H1 (cell line): ENCODE results near the gene PXDC1. TPM values are rescaled to one million over a fixed set of nuclear protein-coding genes. Genes with fewer than 3 reads are reported as not detected.

Experiments
- CTCF ChIA-PET: fragments of 300-600 bp; sonication (Branson Sonifier 250); formaldehyde crosslinking; loops from one replicate; lab custom pipeline; 2021; ENCODE audit not compliant: partially characterized antibody; lab: Charles Lee
- POLR2A ChIA-PET: fragments of 300-600 bp; sonication (Branson Sonifier 250); formaldehyde crosslinking; loops from one replicate; lab custom pipeline; 2021; ENCODE audit warnings: inconsistent platforms; ENCODE audit not compliant: partially characterized antibody; lab: Charles Lee
- DNase-seq, 2 experiments: peaks; one replicate each; pipeline versions ENCODE4 v3.0.0 to v3.0.0-alpha.2; 2010 to 2022; ENCODE audit warnings: low spot score in 2 of 2, low read depth in 1 of 2, mixed read lengths in 1 of 2
- FAIRE-seq: peaks from 2 replicates; lab custom pipeline; 2011; peaks lifted over from hg19 to GRCh38; lab: Jason Lieb, UNC
- H2AFZ ChIP-seq: 2 replicates; pipeline ENCODE4 v1.8.1; 2012; ENCODE audit warnings: low read length, inconsistent platforms
- H2AK5ac ChIP-seq: 2 replicates; pipeline ENCODE4 v1.6.1; 2013; ENCODE audit warnings: low read depth, low read length
- H2BK120ac ChIP-seq: replicated peaks from 2 replicates; pipeline ENCODE3; 2013; ENCODE audit warnings: low read depth, low read length, inconsistent platforms
- H2BK12ac ChIP-seq: 2 replicates; pipeline ENCODE4 v1.6.1; 2013; ENCODE audit warnings: low read depth, low read length
- H2BK15ac ChIP-seq: 2 replicates; pipeline ENCODE4 v1.6.1; 2013; ENCODE audit warnings: low read length
- H2BK20ac ChIP-seq: 2 replicates; pipeline ENCODE4 v1.6.1; 2013; ENCODE audit warnings: low read length
- H2BK5ac ChIP-seq: 2 replicates; pipeline ENCODE4 v1.6.1; 2013; ENCODE audit warnings: low read depth, low read length
- H3K14ac ChIP-seq: 2 replicates; pipeline ENCODE4 v1.6.1; 2013; ENCODE audit warnings: inconsistent platforms; ENCODE audit not compliant: insufficient read length
- H3K18ac ChIP-seq: 2 replicates; pipeline ENCODE4 v1.6.1; 2013; ENCODE audit warnings: low read length; ENCODE audit errors: extremely low read depth
- H3K23ac ChIP-seq: 2 replicates; pipeline ENCODE4 v1.6.1; 2013; ENCODE audit warnings: inconsistent platforms; ENCODE audit not compliant: insufficient read length
- H3K23me2 ChIP-seq: 2 replicates; pipeline ENCODE4 v1.6.1; 2013; ENCODE audit warnings: low read depth, low read length
- H3K27ac ChIP-seq: 2 replicates; pipeline ENCODE4 v1.6.1; 2011; ENCODE audit warnings: low read depth, low read length, inconsistent platforms
- H3K27me3 ChIP-seq, 4 experiments: replicated peaks in 1 of 4; 1 replicate in 1 of 4; 2 replicates in 3 of 4; pipeline versions ENCODE4 v1.6.1 to v1.8.1; 2011 to 2013; ENCODE audit warnings: low read length in 3 of 4, mild to moderate bottlenecking in 3 of 4, inconsistent platforms in 2 of 4, mixed read lengths in 2 of 4, moderate library complexity in 1 of 4; ENCODE audit not compliant: control insufficient read depth in 3 of 4, insufficient read depth in 3 of 4; ENCODE audit errors: extremely low read depth in 1 of 4
- H3K36me3 ChIP-seq, 4 experiments: 2 replicates each; pipeline versions ENCODE4 v1.6.1 to v1.8.1; 2011 to 2013; ENCODE audit warnings: mild to moderate bottlenecking in 4 of 4, low read length in 3 of 4, moderate library complexity in 2 of 4, control low read depth in 1 of 4, inconsistent platforms in 1 of 4; ENCODE audit not compliant: insufficient read depth in 4 of 4, control insufficient read depth in 2 of 4
- H3K4ac ChIP-seq: replicated peaks from 2 replicates; pipeline ENCODE3; 2013; ENCODE audit warnings: low read length, low read depth, mixed read lengths, inconsistent platforms; ENCODE audit not compliant: insufficient read length
- H3K4me1 ChIP-seq, 4 experiments: replicated peaks in 1 of 4; 1 replicate in 1 of 4; 2 replicates in 3 of 4; pipeline versions ENCODE4 v1.6.1 to v1.8.1; 2011 to 2013; ENCODE audit warnings: low read length in 3 of 4, inconsistent platforms in 2 of 4, mixed read lengths in 1 of 4; ENCODE audit not compliant: insufficient read depth in 4 of 4, control insufficient read depth in 3 of 4
- H3K4me2 ChIP-seq, 2 experiments: 2 replicates each; pipeline versions ENCODE4 v1.6.1 to v1.8.1; 2011 to 2013; ENCODE audit warnings: low read depth in 2 of 2, low read length in 2 of 2, control low read depth in 1 of 2, inconsistent platforms in 1 of 2, mild to moderate bottlenecking in 1 of 2; ENCODE audit not compliant: insufficient read depth in 1 of 2
- H3K4me3 ChIP-seq, 4 experiments: fragments of 200-600, 300-600 bp in 1 of 4; sonication (generic), shearing (Covaris generic), sonication (Bioruptor Twin) in 1 of 4; 2 replicates each; pipeline versions ENCODE4 v1.5.1 to v1.8.1; 2011 to 2016; ENCODE audit warnings: low read length in 4 of 4, low read depth in 3 of 4, control low read depth in 2 of 4, inconsistent platforms in 2 of 4, mild to moderate bottlenecking in 2 of 4, mixed read lengths in 1 of 4, moderate library complexity in 1 of 4; ENCODE audit not compliant: insufficient read depth in 2 of 4; ENCODE audit errors: extremely low read depth in 1 of 4
- H3K56ac ChIP-seq: replicated peaks from 2 replicates; pipeline ENCODE3; 2013; ENCODE audit warnings: low read depth, mild to moderate bottlenecking, mixed read lengths, low read length, inconsistent platforms; ENCODE audit not compliant: insufficient read length
- H3K79me1 ChIP-seq: 2 replicates; pipeline ENCODE4 v1.6.1; 2013; ENCODE audit warnings: low read depth, low read length, control low read depth
- H3K79me2 ChIP-seq, 2 experiments: 2 replicates each; pipeline versions ENCODE4 v1.6.1 to v1.8.1; 2012 to 2013; ENCODE audit warnings: low read length in 2 of 2, mild to moderate bottlenecking in 2 of 2, inconsistent platforms in 1 of 2; ENCODE audit not compliant: insufficient read depth in 2 of 2, control insufficient read depth in 1 of 2
- H3K9ac ChIP-seq, 4 experiments: replicated peaks in 1 of 4; 1 replicate in 1 of 4; 2 replicates in 3 of 4; pipeline versions ENCODE4 v1.6.1 to v1.8.1; 2011 to 2013; ENCODE audit warnings: low read depth in 3 of 4, low read length in 3 of 4, control low read depth in 2 of 4, mild to moderate bottlenecking in 2 of 4, moderate library complexity in 2 of 4, inconsistent platforms in 1 of 4; ENCODE audit errors: extremely low read depth in 1 of 4
- H3K9me3 ChIP-seq, 2 experiments: 2 replicates each; pipeline versions ENCODE4 v1.6.1 to v1.8.1; 2012 to 2013; ENCODE audit warnings: mild to moderate bottlenecking in 2 of 2, moderate library complexity in 2 of 2, control low read depth in 1 of 2, inconsistent platforms in 1 of 2, low read depth in 1 of 2, low read length in 1 of 2, mixed read lengths in 1 of 2; ENCODE audit not compliant: insufficient read depth in 2 of 2
- H4K20me1 ChIP-seq, 2 experiments: replicated peaks in 1 of 2; 2 replicates each; pipeline versions ENCODE3 to v1.8.1; 2011 to 2013; ENCODE audit warnings: inconsistent platforms in 2 of 2, low read length in 2 of 2, mild to moderate bottlenecking in 1 of 2; ENCODE audit not compliant: insufficient read depth in 2 of 2, control insufficient read depth in 1 of 2
- H4K5ac ChIP-seq: 2 replicates; pipeline ENCODE4 v1.6.1; 2013; ENCODE audit warnings: low read length, low read depth, mixed read lengths, inconsistent platforms; ENCODE audit not compliant: insufficient read length
- H4K8ac ChIP-seq: 2 replicates; pipeline ENCODE4 v1.8.0; 2013; ENCODE audit warnings: mild to moderate bottlenecking, moderate library complexity, low read length, inconsistent platforms; ENCODE audit not compliant: insufficient read depth; ENCODE audit errors: extremely low read depth
- H4K91ac ChIP-seq: replicated peaks from 2 replicates; pipeline ENCODE3; 2013; ENCODE audit warnings: low read length, mixed read lengths, inconsistent platforms; ENCODE audit not compliant: insufficient read length
- BACH1 ChIP-seq: IDR thresholded peaks from 2 replicates; pipeline ENCODE4 v1.6.1; 2012; ENCODE audit warnings: low read length, improper control_type of control experiment
- CHD2 ChIP-seq: IDR thresholded peaks from 2 replicates; pipeline ENCODE4 v1.6.1; 2012; ENCODE audit warnings: low read length, improper control_type of control experiment
- EZH2 ChIP-seq: fragments of 200-600 bp; sonication (generic); IDR thresholded peaks from 2 replicates; pipeline ENCODE4 v1.7.1; 2012; ENCODE audit warnings: low read depth, mild to moderate bottlenecking, moderate library complexity, low read length, inconsistent platforms; ENCODE audit not compliant: severe bottlenecking
- GTF2F1 ChIP-seq: IDR thresholded peaks from 2 replicates; pipeline ENCODE4 v1.6.1; 2012; ENCODE audit warnings: low read depth, low read length, improper control_type of control experiment, borderline replicate concordance
- JUN ChIP-seq: IDR thresholded peaks from 2 replicates; pipeline ENCODE4 v1.6.1; 2011; ENCODE audit warnings: low read depth, mild to moderate bottlenecking, improper control_type of control experiment, low read length
- JUND ChIP-seq: IDR thresholded peaks from 2 replicates; pipeline ENCODE4 v1.6.1; 2011; ENCODE audit warnings: mild to moderate bottlenecking, improper control_type of control experiment, low read length
- NANOG ChIP-seq: IDR thresholded peaks from 2 replicates; pipeline ENCODE4 v1.6.1; 2011; ENCODE audit warnings: low read length, low read depth, mild to moderate bottlenecking, inconsistent platforms; ENCODE audit not compliant: insufficient read depth, poor library complexity, severe bottlenecking
- RAD21 ChIP-seq, 2 experiments: IDR thresholded peaks in 1 of 2; conservative IDR thresholded peaks in 1 of 2; 2 replicates each; pipeline ENCODE4 v1.6.1; 2011; ENCODE audit warnings: low read depth in 2 of 2, low read length in 2 of 2, improper control_type of control experiment in 1 of 2, inconsistent platforms in 1 of 2, mild to moderate bottlenecking in 1 of 2, moderate library complexity in 1 of 2
- SIX5 ChIP-seq: IDR thresholded peaks from 2 replicates; pipeline ENCODE4 v1.6.1; 2011; ENCODE audit warnings: mild to moderate bottlenecking, low read depth, low read length
- TBP ChIP-seq: IDR thresholded peaks from 2 replicates; pipeline ENCODE4 v1.6.1; 2011; ENCODE audit warnings: low read depth, low read length, improper control_type of control experiment
- TEAD4 ChIP-seq: IDR thresholded peaks from 2 replicates; pipeline ENCODE4 v1.6.1; 2012; ENCODE audit warnings: low read depth, low read length, inconsistent platforms, mixed read lengths
- YY1 ChIP-seq: IDR thresholded peaks from 2 replicates; pipeline ENCODE4 v1.6.1; 2011; ENCODE audit warnings: low read depth, mild to moderate bottlenecking, low read length
- ZNF274 ChIP-seq: IDR thresholded peaks from 2 replicates; pipeline ENCODE4 v1.7.0; 2012; ENCODE audit warnings: low read length, borderline replicate concordance; ENCODE audit errors: extremely low read depth
- whole genome bisulfite sequencing, 2 experiments: shearing (Covaris generic) in 1 of 2; methylation state at CpG; one replicate each; pipeline versions ENCODE4 v1.1.6 to v1.1.7; 2013 to 2015; ENCODE audit warnings: low lambda C conversion rate in 2 of 2, mixed read lengths in 2 of 2, inconsistent platforms in 1 of 2, low coverage in 1 of 2, missing lambda C conversion rate in 1 of 2; ENCODE audit not compliant: insufficient replicate concordance in 2 of 2, insufficient coverage in 1 of 2, insufficient read length in 1 of 2; ENCODE audit errors: extremely low coverage in 1 of 2, missing lambda C conversion rate in 1 of 2; 5-methylcytosine and 5-hydroxymethylcytosine counted together
- polyA plus RNA-seq, 7 experiments: library from polyadenylated mRNA; depleted of rRNA in 3 of 7; stranded (reverse) in 5 of 7; unstranded in 2 of 7; fragments of >200 nt in 5 of 7; fragments of 200-250 nt in 2 of 7; gene quantifications; 1 replicate in 5 of 7; 2 replicates in 1 of 7; 4 replicates in 1 of 7; pipeline versions ENCODE4 v1.2.1 to v1.2.3, GENCODE V29; 2011 to 2013; ENCODE audit warnings: missing spikeins in 2 of 7, mixed read lengths in 2 of 7
- total RNA-seq: library from RNA; stranded (reverse); fragmentation: NEBNext Ultra II Directional; extraction: Animal tissue kit (Norgen Biotek cat#: 25700); gene quantifications from 2 replicates; pipeline ENCODE4 v1.2.1, GENCODE V29; 2021

PXDC1 gene
- total and polyA plus RNA-seq, 2 of the 8 experiments (the other 6 are each of a cell fraction or from before 2014, with no cell fraction given) = 1.7 to 2.0 TPM

DNA sequence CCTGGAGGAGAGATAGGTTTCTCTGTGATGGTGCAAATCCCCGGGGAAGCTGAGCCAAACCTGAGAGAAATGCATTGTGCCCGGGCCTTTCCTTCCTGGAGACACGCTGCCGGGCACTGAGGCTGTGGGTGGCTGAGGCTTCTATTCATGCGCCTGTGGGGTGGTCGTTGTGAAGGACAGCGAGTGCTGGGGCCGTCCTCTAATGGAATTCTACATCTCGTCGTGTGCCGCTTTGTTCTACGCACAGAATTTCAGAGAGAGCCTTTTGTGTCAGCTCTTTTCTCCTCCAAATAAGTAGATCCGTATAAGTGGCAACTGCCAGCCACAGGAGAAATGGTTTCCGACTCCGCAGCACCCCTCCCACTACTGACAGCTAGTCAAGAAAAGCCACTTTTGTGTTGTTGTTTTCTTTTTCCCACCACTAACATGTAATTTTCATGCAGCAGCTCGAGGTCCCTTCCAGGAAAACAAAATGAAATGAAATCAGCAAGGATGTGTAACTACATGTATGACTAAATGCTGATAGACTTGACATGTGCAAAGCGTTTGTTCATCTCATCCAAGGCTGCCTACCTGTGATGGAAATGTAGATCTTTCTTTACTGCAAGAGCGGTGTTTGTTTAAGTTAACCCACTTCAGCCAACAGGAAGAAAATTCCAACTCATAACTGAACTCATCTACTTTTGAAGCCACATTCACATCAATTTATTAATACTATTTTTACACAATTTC, 26.4 kb upstream of the PXDC1 start:
- Histone ChIP-seq H3K23me2 (peaks cover 5% of the 10 kb centered on the region; the same call in 1 of the 2 replicates), H3K9ac (no peak overlapping the region), H3K4me2 (no peak overlapping the region), H3K36me3 (no peaks in the 10 kb centered on the region; a peak in 1 of 8 replicates), H4K20me1 (peaks cover 0 to 5% of the 10 kb centered on the region in 2 experiments), H3K56ac (no peak overlapping the region), H3K4me3 (no peak overlapping the region), H2BK20ac (no peak overlapping the region), H3K18ac (no peak overlapping the region), H3K79me1 (no peaks in the 10 kb centered on the region), H4K91ac (no peak overlapping the region), H3K4ac (no peak overlapping the region), H2BK15ac (no peak overlapping the region), H2BK120ac (no peak overlapping the region), H2BK12ac (no peak overlapping the region), H3K14ac (no peak overlapping the region), H3K79me2 (no peaks in the 10 kb centered on the region), H3K9me3 (no peaks in the 10 kb centered on the region), H3K27me3 (no peaks in the 10 kb centered on the region; a peak in 1 of 7 replicates), H4K5ac (no peak overlapping the region), H3K27ac (no peak overlapping the region), H2AFZ (no peak overlapping the region), H3K4me1 (peaks cover 0 to 3% (median 1%) of the 10 kb centered on the region in 4 experiments; a peak in 3 of 7 replicates), H2BK5ac (no peak overlapping the region), H2AK5ac (no peak overlapping the region), H4K8ac (peak overlapping the region; percentile 63; the same call in 1 of the 2 replicates), H3K23ac (no peak overlapping the region)
- DNase-seq (no peak), FAIRE-seq (no peak)
- ChIA-PET POLR2A (no interaction called here), CTCF (interaction anchor here (1.0 to 1.4 kb wide), 2 partner anchors 14 to 30 kb away, joined by 3 read pairs; no protein-coding TSS in a partner anchor)
- 87% methylated on average over 18 of the region's 18 CpGs; no CpG with 5 or more reads in 1 of the 2 experiments for WGBS, 2 experiments
- no peak for TF ChIP-seq JUND
- TF ChIP-seq EZH2 = no peak
- no peak for TF ChIP-seq TEAD4
- no peak for TF ChIP-seq TBP
- TF ChIP-seq YY1 = no peak
- no peak for TF ChIP-seq ZNF274
- no peak for TF ChIP-seq NANOG
- TF ChIP-seq GTF2F1 = no peak
- TF ChIP-seq RAD21 (IDR thresholded peaks at IDR 0.05 in 1 of 2, conservative IDR thresholded peaks at IDR 0.05 in 1 of 2; ENCODE audit: low read depth in 2 of 2, low read length in 2 of 2) = no peak
- TF ChIP-seq SIX5 = no peak
- no peak for TF ChIP-seq CHD2
- no peak for TF ChIP-seq JUN
- no peak for TF ChIP-seq BACH1
